ENCODE measurements around the gene IL26.

Gene IL26, protein sequence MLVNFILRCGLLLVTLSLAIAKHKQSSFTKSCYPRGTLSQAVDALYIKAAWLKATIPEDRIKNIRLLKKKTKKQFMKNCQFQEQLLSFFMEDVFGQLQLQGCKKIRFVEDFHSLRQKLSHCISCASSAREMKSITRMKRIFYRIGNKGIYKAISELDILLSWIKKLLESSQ

DNA sequence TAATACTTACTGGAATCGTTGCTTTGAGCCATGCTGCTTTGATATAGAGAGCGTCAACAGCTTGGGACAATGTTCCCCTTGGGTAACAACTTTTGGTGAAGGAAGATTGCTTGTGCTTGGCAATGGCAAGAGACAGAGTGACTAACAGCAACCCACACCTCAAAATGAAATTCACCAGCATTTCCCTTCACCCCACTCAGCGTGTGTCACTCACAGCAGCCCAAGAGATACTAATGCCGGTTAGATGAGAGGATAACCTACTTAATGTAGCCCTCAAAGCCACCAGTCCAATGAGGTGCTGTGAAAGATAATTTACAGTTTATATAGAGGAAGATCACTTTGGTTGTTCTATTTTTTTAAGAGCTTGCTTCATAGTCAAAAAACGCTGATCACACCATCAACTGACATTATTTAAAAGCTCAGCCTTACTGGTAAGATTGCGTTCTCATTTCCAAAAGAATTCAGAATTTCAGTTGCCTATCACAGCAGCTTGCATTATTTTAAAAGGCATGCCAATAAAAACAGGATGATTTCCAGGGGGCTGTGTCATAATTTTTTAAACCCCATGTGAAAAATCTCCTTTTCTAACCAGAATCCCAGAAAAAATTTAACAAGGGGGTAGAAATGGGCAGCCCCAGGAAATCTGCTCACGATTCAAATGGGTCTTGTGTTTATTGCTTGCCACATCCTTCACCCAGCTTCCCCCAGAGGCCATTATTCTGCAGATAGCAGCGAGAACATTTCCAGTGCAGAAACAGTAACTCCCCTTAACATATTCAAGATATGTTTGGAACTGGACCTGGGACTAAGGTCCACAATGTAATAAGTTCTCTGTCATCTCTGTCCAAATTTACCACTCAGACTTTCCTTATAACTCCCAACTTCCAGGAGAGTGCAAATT is at the start of gene IL26:
Gene IL26, minus strand, starts transcription at position 235 of the 901 bp plus-strand sequence. Its CDS starts 54 bp downstream, at position 181.
- H3K4me1 ChIP-seq (ENCODE audit: control insufficient read depth, insufficient read depth, low read length) = no peaks in the 10 kb centered on the region
- no peaks in the 10 kb centered on the region for H3K9me3 ChIP-seq (ENCODE audit: control insufficient read depth, insufficient read depth, low read depth, low read length)
- ChIA-PET CTCF (interaction anchor here (0.6 to 5.1 kb wide), 5 partner anchors 11 to 811 kb away, joined by 3 to 89 read pairs (median 4); no protein-coding TSS in a partner anchor), POLR2A (no interaction called here)
- no peaks in the 10 kb centered on the region for H3K36me3 ChIP-seq (ENCODE audit: control insufficient read depth in 2 of 2, insufficient read depth in 1 of 2, low read length in 2 of 2)
- H3K27ac ChIP-seq (ENCODE audit: extremely low read depth, low read depth, low read length) = no peak within 1 kb of the TSS
- H3K4me3 ChIP-seq (ENCODE audit: low read depth, low read length) = no peak within 1 kb of the TSS
- TF ChIP-seq ZNF394 (tag by site-specific recombination; IDR thresholded peaks at IDR 0.05; ENCODE audit: borderline replicate concordance) = no peak
- peak; percentile 96 for TF ChIP-seq ZNF529 (tag by site-specific recombination; IDR thresholded peaks at IDR 0.05; ENCODE audit: insufficient replicate concordance)

DNA sequence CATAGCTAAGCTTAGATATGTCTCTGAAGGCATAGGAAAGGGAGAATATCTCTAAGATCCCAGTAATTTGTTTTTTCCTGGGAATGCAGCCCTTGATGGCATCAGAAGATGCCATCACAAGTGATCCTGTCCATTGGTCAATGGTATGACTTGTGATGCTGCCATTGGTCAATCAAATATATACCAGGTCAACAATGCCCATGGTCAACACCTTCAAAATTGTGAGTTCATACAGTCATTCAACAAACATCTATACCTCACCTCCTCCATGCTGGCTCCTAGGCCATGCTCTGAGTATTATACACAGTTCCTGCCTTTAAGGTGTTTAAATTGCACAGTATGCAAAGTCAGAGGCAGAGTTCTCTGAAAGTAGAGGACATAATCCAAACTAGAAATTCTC is 47.1 kb upstream of the IL26 start:
- ChIA-PET POLR2A (no interaction called here), CTCF (no interaction called here)
- H3K4me1 ChIP-seq (ENCODE audit: control insufficient read depth, insufficient read depth, low read length) = 0 out of 2 replicates have a peak, but pooled peaks cover under 1% of the 10 kb centered on the region
- H3K9me3 ChIP-seq (ENCODE audit: control insufficient read depth, insufficient read depth, low read depth, low read length) = no peaks in the 10 kb centered on the region
- H3K36me3 ChIP-seq (ENCODE audit: control insufficient read depth in 2 of 2, insufficient read depth in 1 of 2, low read length in 2 of 2) = no peaks in the 10 kb centered on the region
- TF ChIP-seq, protein P1, sequence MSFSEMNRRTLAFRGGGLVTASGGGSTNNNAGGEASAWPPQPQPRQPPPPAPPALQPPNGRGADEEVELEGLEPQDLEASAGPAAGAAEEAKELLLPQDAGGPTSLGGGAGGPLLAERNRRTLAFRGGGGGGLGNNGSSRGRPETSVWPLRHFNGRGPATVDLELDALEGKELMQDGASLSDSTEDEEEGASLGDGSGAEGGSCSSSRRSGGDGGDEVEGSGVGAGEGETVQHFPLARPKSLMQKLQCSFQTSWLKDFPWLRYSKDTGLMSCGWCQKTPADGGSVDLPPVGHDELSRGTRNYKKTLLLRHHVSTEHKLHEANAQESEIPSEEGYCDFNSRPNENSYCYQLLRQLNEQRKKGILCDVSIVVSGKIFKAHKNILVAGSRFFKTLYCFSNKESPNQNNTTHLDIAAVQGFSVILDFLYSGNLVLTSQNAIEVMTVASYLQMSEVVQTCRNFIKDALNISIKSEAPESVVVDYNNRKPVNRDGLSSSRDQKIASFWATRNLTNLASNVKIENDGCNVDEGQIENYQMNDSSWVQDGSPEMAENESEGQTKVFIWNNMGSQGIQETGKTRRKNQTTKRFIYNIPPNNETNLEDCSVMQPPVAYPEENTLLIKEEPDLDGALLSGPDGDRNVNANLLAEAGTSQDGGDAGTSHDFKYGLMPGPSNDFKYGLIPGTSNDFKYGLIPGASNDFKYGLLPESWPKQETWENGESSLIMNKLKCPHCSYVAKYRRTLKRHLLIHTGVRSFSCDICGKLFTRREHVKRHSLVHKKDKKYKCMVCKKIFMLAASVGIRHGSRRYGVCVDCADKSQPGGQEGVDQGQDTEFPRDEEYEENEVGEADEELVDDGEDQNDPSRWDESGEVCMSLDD (tag by site-specific recombination; IDR thresholded peaks at IDR 0.05) = no peak
- TF ChIP-seq ZNF114 (tag by site-specific recombination; IDR thresholded peaks at IDR 0.05) (no peak), KLF9 (tag by site-specific recombination; IDR thresholded peaks at IDR 0.05; ENCODE audit: low read depth) (no peak), ZNF600 (tag by site-specific recombination; IDR thresholded peaks at IDR 0.05) (no peak), ZNF121 (tag by site-specific recombination; IDR thresholded peaks at IDR 0.05) (no peak), GLIS2 (tag by site-specific recombination; IDR thresholded peaks at IDR 0.05) (no peak), KLF16 (tag by site-specific recombination; IDR thresholded peaks at IDR 0.05) (no peak), ZNF174 (tag by site-specific recombination; IDR thresholded peaks at IDR 0.05) (no peak), ZFP69B (tag by site-specific recombination; IDR thresholded peaks at IDR 0.05) (no peak), ZNF324 (tag by site-specific recombination; IDR thresholded peaks at IDR 0.05) (no peak), ZNF292 (tag by site-specific recombination; IDR thresholded peaks at IDR 0.05; ENCODE audit: borderline replicate concordance, low read depth) (no peak), SP3 (tag by site-specific recombination; IDR thresholded peaks at IDR 0.05) (no peak), MZF1 (tag by site-specific recombination; IDR thresholded peaks at IDR 0.05; ENCODE audit: borderline replicate concordance) (no peak), ZNF544 (tag by site-specific recombination; IDR thresholded peaks at IDR 0.05) (no peak), ZNF555 (tag by site-specific recombination; conservative IDR thresholded peaks at IDR 0.05) (no peak), ZNF223 (tag by site-specific recombination; IDR thresholded peaks at IDR 0.05) (no peak)
- TF ChIP-seq, protein P2, sequence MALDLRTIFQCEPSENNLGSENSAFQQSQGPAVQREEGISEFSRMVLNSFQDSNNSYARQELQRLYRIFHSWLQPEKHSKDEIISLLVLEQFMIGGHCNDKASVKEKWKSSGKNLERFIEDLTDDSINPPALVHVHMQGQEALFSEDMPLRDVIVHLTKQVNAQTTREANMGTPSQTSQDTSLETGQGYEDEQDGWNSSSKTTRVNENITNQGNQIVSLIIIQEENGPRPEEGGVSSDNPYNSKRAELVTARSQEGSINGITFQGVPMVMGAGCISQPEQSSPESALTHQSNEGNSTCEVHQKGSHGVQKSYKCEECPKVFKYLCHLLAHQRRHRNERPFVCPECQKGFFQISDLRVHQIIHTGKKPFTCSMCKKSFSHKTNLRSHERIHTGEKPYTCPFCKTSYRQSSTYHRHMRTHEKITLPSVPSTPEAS (tag by site-specific recombination; IDR thresholded peaks at IDR 0.05) = no peak
- TF ChIP-seq, protein P3, sequence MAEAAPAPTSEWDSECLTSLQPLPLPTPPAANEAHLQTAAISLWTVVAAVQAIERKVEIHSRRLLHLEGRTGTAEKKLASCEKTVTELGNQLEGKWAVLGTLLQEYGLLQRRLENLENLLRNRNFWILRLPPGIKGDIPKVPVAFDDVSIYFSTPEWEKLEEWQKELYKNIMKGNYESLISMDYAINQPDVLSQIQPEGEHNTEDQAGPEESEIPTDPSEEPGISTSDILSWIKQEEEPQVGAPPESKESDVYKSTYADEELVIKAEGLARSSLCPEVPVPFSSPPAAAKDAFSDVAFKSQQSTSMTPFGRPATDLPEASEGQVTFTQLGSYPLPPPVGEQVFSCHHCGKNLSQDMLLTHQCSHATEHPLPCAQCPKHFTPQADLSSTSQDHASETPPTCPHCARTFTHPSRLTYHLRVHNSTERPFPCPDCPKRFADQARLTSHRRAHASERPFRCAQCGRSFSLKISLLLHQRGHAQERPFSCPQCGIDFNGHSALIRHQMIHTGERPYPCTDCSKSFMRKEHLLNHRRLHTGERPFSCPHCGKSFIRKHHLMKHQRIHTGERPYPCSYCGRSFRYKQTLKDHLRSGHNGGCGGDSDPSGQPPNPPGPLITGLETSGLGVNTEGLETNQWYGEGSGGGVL (tag by site-specific recombination; IDR thresholded peaks at IDR 0.05) = no peak
- TF ChIP-seq, protein P4, sequence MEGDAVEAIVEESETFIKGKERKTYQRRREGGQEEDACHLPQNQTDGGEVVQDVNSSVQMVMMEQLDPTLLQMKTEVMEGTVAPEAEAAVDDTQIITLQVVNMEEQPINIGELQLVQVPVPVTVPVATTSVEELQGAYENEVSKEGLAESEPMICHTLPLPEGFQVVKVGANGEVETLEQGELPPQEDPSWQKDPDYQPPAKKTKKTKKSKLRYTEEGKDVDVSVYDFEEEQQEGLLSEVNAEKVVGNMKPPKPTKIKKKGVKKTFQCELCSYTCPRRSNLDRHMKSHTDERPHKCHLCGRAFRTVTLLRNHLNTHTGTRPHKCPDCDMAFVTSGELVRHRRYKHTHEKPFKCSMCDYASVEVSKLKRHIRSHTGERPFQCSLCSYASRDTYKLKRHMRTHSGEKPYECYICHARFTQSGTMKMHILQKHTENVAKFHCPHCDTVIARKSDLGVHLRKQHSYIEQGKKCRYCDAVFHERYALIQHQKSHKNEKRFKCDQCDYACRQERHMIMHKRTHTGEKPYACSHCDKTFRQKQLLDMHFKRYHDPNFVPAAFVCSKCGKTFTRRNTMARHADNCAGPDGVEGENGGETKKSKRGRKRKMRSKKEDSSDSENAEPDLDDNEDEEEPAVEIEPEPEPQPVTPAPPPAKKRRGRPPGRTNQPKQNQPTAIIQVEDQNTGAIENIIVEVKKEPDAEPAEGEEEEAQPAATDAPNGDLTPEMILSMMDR (tag by site-specific recombination; IDR thresholded peaks at IDR 0.05) = no peak
- H3K4me3 ChIP-seq (ENCODE audit: low read depth, low read length) = no peak overlapping the region
- no peak overlapping the region for H3K27ac ChIP-seq (ENCODE audit: extremely low read depth, low read depth, low read length)
